H7 (cell line): Measurements from ENCODE around the gene NPRL2. TPM values are rescaled to one million over a fixed set of nuclear protein-coding genes. Genes with fewer than 3 reads are reported as not detected.

Experiments used
- DNase-seq: peaks from one replicate; pipeline ENCODE4 v3.0.0; 2012
- H3K27me3 ChIP-seq: 2 replicates; pipeline ENCODE4 v1.6.0; 2011; ENCODE audit warnings: mild to moderate bottlenecking, low read length; ENCODE audit not compliant: control insufficient read depth, insufficient read depth
- H3K36me3 ChIP-seq: replicated peaks from 2 replicates; pipeline ENCODE4 v1.5.1; 2011; ENCODE audit warnings: low read length; ENCODE audit not compliant: control insufficient read depth, insufficient read depth
- H3K4me3 ChIP-seq: 2 replicates; pipeline ENCODE4 v1.5.1; 2011; ENCODE audit warnings: low read depth, mild to moderate bottlenecking, control low read depth, low read length, moderate library complexity; ENCODE audit not compliant: insufficient read depth
- total RNA-seq: library from RNA; depleted of rRNA; stranded (reverse); fragments of >200 nt; shearing (Covaris generic); gene quantifications from 2 replicates; pipeline ENCODE4 v1.2.3, GENCODE V29; 2014

Gene NPRL2
- total RNA-seq, 1 experiment from 2014 or later, result 41.1 TPM

- H3K4me3 ChIP-seq, result no peak overlapping the region
Observed at GRCh38 chr3:50334339-50335075, 16.1 kb downstream of the NPRL2 start.

DNA sequence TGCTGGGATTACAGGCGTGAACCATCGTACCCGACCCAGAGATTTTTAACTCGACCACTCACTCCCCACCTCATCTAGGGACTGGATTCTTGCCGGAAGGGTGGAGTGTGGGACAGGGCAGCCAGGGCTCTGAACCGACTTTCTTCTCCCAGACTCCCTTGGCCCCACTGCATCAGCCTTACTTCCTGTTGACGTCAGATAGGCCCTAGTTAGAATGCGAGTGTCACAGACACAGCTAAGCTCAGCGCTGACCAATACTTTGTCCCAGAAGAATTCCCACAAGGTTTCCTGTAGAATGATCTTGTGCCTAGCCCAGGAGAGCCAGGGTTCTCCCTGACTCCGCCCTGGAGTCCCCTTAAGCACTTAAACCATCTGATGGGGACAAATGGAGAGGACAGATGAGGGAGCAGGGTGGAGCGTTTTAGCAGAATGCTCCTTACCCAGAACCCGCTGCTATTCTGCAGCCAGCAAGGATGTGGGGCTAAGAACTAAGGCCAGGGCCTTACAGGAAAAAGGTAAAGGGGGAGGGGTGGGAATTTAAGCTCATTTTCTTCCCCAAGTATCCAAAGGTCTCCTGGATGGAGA is 16.7 kb downstream of the NPRL2 start:
- DNase-seq, result no peak
- Histone ChIP-seq H3K36me3 (peaks cover 25% of the 10 kb centered on the region), H3K4me3 (no peak overlapping the region), H3K27me3 (peaks cover 3% of the 10 kb centered on the region; the same call in 1 of the 2 replicates)

More at GRCh38 chr3:50334339-50335075, 16.1 kb downstream of the NPRL2 start:
- Histone ChIP-seq H3K36me3 (peaks cover 25% of the 10 kb centered on the region), H3K27me3 (peaks cover 5% of the 10 kb centered on the region)
- no peak for DNase-seq

GRCh38 chr3:50331364-50331907 is 19.1 kb downstream of the NPRL2 start:
- Histone ChIP-seq H3K4me3 (no peak overlapping the region), H3K27me3 (no peaks in the 10 kb centered on the region), H3K36me3 (peaks cover 25% of the 10 kb centered on the region)
- no peak for DNase-seq

DNA sequence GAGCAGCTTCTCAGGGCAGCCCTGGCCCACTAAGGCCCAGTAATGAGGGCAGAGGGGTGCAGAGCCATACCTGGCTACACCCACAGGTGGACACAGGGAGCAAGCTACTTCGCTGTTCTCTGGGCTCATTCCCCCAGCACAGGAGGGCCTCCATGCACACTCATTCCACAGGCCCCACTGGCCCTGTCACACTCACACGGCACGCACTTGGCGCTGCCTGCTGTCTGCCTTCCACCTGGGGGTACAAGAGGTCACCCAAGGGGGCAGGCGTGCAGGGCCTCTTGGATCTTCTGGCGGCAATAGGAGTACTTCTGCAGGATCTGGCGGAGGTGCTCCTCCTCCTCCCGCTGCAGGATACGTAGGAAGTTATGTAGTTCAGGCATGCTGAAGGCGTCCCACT is 20.2 kb downstream of the NPRL2 start:
- no peaks in the 10 kb centered on the region for H3K27me3 ChIP-seq

DNA sequence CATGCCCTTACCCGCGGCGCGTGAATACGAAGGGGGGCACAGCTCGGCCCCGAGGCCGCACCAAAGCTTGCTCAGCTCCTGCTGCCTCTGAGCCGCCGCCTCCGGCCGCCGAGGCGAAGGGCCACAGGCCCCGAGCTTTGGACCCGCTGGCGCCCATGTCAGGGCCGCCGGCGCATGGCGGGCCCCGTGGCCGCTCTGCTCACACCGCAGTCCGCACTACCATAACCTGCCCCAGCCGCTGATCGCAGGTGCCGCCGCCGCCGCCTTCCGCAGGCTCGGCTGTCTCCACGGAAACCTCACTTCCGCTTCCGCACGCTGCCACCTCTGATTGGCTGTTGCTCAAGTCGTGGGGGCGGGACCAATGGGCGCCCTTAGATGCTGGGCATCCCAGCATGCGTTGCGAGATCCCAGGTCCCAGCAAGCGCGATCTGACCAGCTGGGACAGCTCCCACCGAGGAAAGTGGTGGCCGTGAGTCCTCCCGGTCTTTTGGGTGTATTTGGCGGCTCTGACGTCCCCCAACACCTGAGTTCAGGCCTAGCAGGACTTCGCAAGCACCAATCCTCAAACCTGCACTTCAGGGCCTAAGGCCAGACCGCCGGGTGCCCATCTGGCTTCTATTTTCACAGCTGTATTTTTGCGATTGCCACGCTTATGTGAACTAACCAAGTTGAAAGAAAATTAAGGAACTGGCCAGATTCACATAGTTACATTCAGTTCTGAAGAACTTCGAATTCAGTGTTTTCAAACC is 22.5 kb downstream of the NPRL2 start, which contains the start of gene TUSC2:
Gene TUSC2 (minus strand): TSS at position 281 of the 749 bp plus-strand sequence. CDS start 124 bp downstream, at position 157.
- peak; percentile 99 for DNase-seq
- Histone ChIP-seq H3K27me3 (no peaks in the 10 kb centered on the region), H3K36me3 (peaks cover 26% of the 10 kb centered on the region), H3K4me3 (peak within 1 kb of the TSS; percentile 99)

More for the DNA sequence above, 20.2 kb downstream of the NPRL2 start:
- H3K4me3 ChIP-seq, result no peak overlapping the region
- peaks cover 27% of the 10 kb centered on the region for H3K36me3 ChIP-seq
- no peak for DNase-seq

- DNase-seq, result no peak
- Histone ChIP-seq H3K36me3 (peaks cover 25% of the 10 kb centered on the region), H3K27me3 (no peaks in the 10 kb centered on the region), H3K4me3 (peak overlapping the region; percentile 99)
Observed at GRCh38 chr3:50327129-50327528, 23.4 kb downstream of the NPRL2 start.

DNA sequence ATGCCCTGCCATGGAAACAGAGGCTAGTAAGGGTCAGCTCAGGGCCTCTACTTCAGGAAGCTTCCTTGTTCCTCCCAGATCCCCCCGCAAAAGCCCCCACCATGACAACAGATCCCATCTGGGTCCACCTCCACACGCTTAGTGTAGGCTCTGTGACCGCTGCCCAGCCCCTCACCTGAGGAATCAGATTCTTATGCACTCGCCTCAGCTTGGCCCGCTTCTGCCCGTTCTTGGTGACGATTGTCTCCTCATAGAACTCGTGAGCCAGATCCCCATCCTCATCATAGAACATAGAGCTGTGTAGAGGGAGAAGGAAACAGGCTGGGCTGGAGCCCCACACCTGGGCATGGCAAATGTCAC is 24.4 kb downstream of the NPRL2 start:
- no peak overlapping the region for H3K4me3 ChIP-seq
- DNase-seq, result no peak
- H3K36me3 ChIP-seq, result peaks cover 17% of the 10 kb centered on the region
- H3K27me3 ChIP-seq, result no peaks in the 10 kb centered on the region

DNA sequence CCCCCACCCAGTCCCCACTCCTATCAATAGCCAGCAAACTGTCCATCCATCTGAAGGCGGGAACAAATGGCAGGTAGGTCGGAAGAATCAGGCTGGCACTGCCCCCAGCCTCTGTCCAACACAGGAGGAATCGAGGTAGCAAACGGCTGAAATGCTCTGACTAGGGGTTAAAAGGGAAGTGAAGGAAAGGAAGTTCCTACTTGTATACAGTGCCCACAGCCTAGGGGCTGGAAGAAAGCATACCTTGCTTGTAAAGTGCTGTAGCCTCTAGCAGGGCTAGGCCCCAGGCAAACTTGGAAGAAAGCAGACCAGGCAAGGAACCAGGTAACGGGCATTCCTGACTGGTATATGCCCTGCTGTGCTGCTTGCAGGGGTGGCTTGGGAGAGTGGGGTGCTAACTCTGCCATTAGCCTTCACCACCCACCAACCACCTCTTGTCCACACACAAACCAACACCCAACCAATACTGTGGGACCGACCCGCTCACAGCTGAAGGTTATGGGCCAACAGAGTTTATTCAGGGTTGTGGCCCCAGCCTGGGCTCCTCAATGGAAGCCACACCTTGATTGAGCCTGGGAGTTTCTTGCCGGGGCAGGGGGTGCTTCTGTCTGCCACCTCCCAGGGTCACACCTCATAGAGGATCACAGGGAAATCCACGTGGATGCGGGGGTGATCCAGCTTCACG is 24.9 kb downstream of the NPRL2 start:
- peaks cover 12% of the 10 kb centered on the region for H3K36me3 ChIP-seq
- H3K27me3 ChIP-seq, result no peaks in the 10 kb centered on the region
- H3K4me3 ChIP-seq, result no peak overlapping the region
- no peak for DNase-seq

DNA sequence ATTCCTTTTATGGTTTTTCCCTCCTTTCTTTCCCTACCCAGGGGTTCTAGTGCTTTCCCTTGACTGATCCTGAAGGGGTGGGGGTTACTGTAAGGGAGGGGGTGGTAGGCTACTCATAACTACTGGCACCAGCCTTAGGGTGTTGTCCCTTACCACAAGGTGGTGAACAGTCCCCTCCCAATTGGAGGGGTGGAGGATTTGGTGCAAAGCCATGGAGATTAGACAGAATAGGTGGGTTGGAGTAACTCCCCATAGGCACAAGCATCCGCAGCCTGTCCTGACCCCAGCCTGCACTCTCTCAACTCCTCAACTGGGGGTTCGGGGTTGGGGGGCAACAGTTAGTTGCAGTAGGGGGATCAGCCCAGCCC is 25.5 kb downstream of the NPRL2 start:
- no peak for DNase-seq
- Histone ChIP-seq H3K27me3 (no peaks in the 10 kb centered on the region), H3K4me3 (no peak overlapping the region), H3K36me3 (peaks cover 8% of the 10 kb centered on the region)

- Histone ChIP-seq H3K36me3 (peaks cover 8% of the 10 kb centered on the region), H3K27me3 (no peaks in the 10 kb centered on the region), H3K4me3 (no peak overlapping the region)
- peak; percentile 92 for DNase-seq
Observed at GRCh38 chr3:50324351-50325112, 26.0 kb downstream of the NPRL2 start.

- Histone ChIP-seq H3K36me3 (peaks cover 15% of the 10 kb centered on the region), H3K27me3 (no peaks in the 10 kb centered on the region), H3K4me3 (no peak overlapping the region)
- no peak for DNase-seq
Observed at GRCh38 chr3:50323614-50324199, 26.9 kb downstream of the NPRL2 start.

GRCh38 chr3:50323092-50323600 is 27.4 kb downstream of the NPRL2 start:
- no peak for DNase-seq
- Histone ChIP-seq H3K36me3 (peaks cover 20% of the 10 kb centered on the region), H3K27me3 (no peaks in the 10 kb centered on the region), H3K4me3 (no peak overlapping the region)

DNA sequence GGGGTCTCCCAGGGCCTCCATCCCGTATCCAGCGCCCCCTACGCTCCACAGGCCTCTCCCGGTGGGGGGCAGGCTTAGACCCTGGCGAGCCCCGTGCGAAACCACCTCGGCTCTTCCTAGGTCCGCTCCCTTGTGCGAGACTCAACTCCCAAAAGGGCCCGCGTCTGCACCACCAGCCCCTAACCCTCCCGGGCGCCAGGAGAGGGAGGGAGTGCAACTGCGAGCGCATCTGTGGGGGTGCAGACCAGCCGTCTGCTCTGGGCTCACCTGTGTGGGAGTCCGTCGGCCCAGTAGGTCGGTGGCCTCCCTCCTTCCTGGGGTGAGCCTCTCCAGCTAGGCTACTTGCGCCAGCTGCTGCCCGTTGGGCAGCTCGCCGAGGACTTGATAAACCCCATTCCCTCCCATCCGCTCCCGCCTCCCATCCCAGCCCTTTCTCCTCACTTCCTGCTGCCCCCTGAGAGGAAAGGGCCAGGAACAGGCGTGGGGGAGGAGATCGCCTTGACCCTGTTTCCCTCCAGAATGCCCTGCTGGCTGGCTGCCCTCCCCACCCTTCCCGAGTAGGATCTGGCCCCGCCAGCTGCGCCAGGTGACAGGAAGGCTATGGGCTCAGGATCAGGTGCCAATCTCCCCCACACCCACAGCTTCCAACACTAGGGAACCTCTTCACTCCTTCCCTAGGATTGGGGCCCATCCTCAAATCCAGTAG is 28.0 kb downstream of the NPRL2 start, which contains the start of gene HYAL2:
Gene HYAL2 (minus strand): TSS at position 360 of the 706 bp plus-strand sequence. CDS start 2,256 bp downstream, outside the sequence.
- Histone ChIP-seq H3K36me3 (peaks cover 26% of the 10 kb centered on the region), H3K4me3 (peak within 1 kb of the TSS; percentile 62), H3K27me3 (no peaks in the 10 kb centered on the region)
- peak; percentile 85 for DNase-seq
